Hematopoietic multipotent progenitor cell treated with erythropoietin and hydrocortisone succinate and interleukin-3 and kit ligand, for 15 days (in vitro differentiated cells): ENCODE results near the gene HTRA3.

Experiments
- DNase-seq: peaks from one replicate; pipeline ENCODE4 v3.0.0-alpha.2; 2015; ENCODE audit warnings: low spot score

The HTRA3 gene

GRCh38 chr4:8292478-8293107, 23.0 kb downstream of the HTRA3 start:
- DNase-seq, result no peak

DNA sequence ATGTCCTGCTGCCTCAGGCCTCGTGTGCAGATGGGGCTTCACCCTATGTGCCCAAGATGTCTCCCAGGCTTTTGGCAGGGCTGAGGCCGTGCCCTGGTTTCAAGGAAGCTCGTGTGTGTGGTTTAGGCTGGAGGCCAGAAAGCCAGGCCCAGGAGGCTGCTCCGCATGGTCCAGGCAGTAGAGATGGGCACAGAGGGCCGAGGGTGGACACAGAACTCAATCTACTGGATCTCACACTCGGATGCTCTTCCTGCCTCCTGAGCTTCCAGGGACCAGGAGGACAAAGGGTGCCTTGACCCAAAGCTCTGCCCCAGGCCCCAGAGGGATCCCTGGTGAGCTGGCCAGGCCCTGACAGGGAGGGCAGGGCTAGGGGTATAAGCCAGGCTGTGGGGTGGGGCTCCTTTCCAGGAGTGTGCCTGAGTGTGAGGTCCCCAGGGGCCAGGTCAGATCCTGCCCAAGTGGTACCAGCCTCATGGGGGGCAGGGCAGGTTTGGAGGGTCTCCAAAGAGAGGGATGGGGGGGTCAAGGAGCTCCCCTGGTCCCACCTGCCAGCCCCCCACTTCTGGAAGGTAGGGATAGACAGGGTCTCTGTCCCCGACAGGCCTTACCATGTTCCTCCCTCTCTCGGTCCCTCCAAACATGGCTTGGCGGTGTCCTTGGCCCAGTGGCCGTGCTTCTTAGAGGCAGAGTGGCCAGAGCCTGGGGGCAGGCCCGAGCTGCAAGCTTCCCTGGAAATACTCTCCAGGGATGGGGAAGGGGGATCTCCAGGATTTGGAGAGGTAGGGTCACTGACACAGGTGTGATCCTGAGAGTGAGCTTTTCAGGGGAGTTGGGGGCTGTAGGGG, 23.8 kb downstream of the HTRA3 start:
- DNase-seq, result no peak

DNA sequence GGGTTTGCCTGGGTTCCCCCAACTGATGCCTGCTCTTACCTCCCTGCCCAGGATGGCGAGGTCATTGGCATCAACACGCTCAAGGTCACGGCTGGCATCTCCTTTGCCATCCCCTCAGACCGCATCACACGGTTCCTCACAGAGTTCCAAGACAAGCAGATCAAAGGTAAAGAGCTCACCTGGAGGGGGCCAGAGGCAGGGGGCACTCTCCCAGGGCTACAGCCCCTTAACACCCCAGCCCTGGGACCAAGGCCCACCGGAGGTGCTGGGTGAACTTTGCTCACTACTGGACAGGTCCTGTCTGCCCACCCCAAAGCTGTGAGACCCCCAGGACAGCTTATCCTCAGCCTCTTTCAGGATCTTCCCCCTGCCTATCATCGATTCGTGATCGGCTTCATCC, 24.5 kb downstream of the HTRA3 start:
- DNase-seq, result no peak

GRCh38 chr4:8294775-8295174, 25.2 kb downstream of the HTRA3 start:
- no peak for DNase-seq

GRCh38 chr4:8295471-8295870, 25.9 kb downstream of the HTRA3 start:
- no peak for DNase-seq

GRCh38 chr4:8296491-8296890, 26.9 kb downstream of the HTRA3 start:
- no peak for DNase-seq

- DNase-seq, result no peak
Observed at GRCh38 chr4:8297141-8297601, 27.6 kb downstream of the HTRA3 start.

DNA sequence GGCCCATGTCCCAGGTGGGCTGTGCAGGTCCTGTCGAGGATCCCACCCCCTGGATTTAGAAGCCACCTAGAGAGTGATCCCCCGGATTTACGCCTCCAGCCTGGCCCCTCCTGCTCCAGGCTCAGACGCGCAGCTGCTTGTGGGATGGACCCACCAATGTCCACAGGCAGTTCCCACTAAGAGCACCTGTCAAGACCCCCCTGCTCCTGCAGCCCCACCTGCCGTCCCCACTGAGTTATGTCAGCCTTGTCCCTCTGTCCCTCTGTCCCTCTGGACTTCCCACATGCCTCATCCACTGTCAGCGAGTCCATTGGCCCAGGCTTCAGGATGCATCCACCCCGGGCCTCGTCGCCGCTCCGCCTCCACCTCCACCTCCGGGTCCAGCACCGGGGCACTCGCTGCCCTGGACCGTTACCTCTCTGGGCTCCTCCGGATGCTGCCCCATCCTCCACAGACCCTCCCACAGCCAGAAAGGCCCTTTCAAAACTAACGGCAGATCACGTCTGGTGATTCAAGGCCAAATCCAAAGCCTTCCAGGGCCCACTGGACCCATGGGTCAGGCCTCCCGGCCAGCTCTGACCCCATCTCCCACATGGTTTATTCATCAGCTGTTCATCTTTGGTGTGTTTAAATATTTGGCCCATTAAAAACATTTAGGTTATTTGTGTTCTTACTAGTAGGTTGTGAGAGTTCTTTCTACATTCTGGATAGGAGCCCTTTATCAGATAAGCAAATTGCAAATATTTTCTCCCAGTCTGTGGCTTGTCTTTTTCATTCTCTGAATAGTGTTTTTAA, 28.3 kb downstream of the HTRA3 start:
- no peak for DNase-seq

GRCh38 chr4:8300832-8301231, 31.3 kb downstream of the HTRA3 start:
- DNase-seq, result no peak

DNA sequence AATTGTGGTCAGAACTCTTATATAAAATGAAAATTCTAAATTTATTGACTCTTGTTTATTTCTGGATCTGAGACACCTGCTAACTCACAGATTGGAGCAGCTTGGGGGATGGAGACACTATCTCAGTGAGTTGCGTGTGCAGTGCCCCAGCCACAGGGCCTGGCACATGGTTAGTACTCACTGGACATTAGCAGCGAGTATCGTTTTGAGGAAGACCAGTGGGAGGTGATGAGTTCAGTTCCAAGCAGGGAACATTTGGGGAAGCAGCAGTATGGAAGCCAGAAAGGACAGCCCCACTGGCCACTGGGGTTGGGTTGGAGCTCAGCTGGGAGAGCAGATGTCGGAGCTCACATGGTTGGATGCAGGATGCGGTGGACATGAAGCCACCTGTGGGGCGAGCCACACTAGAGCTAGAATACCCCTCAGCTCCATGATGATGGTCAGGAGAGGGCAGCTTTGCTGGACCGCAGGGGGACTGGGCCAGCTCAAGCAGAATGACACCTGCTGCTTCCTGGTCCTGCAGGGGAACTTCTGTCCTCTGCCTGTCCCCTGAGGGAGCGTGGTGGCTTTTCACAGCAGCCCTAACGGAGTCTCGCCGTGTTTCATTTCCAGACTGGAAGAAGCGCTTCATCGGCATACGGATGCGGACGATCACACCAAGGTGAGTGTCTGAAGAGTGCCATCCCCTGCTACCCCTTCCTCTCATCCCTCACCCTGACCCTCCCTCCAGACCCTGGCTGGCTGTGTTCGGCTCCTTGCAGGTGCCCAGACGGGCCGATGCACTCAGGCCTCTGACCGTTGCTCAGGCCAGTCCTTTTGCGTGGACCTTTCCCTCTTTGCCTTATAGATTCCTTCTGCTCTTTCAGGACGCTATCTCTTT, 32.5 kb downstream of the HTRA3 start:
- no peak for DNase-seq

- DNase-seq, result no peak
Observed at GRCh38 chr4:8303081-8303480, 33.5 kb downstream of the HTRA3 start.

GRCh38 chr4:8303485-8304281, 34.1 kb downstream of the HTRA3 start:
- peak; percentile 29 for DNase-seq

GRCh38 chr4:8304827-8305695, 35.5 kb downstream of the HTRA3 start:
- DNase-seq, result no peak

DNA sequence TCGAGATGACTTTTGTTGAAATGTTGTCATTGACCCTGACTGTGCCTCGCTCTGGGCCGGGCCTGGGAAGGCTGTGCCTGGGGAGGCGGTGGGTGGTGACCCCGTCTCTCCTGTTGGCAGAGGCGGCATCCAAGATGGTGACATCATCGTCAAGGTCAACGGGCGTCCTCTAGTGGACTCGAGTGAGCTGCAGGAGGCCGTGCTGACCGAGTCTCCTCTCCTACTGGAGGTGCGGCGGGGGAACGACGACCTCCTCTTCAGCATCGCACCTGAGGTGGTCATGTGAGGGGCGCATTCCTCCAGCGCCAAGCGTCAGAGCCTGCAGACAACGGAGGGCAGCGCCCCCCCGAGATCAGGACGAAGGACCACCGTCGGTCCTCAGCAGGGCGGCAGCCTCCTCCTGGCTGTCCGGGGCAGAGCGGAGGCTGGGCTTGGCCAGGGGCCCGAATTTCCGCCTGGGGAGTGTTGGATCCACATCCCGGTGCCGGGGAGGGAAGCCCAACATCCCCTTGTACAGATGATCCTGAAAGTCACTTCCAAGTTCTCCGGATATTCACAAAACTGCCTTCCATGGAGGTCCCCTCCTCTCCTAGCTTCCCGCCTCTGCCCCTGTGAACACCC, 36.4 kb downstream of the HTRA3 start:
- DNase-seq, result no peak

GRCh38 chr4:8306511-8307021, 37.0 kb downstream of the HTRA3 start:
- no peak for DNase-seq

DNA sequence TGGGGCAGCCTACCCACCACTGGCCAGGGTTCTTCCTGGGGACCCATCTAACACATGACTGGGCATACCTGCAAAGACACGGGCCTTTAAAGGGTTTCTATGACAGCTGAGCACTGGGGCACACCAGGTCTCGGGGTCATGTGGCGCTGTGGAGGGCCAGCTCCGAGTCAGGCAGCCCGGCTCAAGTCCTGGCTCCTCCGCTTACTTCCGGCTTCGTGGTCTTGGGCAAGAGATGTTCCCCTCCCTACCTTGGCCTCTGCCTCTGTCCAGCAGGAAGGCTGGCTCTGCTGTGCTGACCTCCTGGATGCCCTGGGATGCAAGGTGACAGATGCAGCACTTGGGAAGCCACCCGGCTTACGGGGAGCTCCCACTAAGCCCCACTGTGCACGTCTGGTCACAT, 37.6 kb downstream of the HTRA3 start:
- no peak for DNase-seq

- DNase-seq, result no peak
Observed at GRCh38 chr4:8307714-8308113, 38.2 kb downstream of the HTRA3 start.

- no peak for DNase-seq
Observed at GRCh38 chr4:8308144-8308543, 38.6 kb downstream of the HTRA3 start.
